Activated T-cell treated with anti-CD3 and anti-CD28 coated beads, Interleukin-2, amount 50 U/mL, for 24 hours (primary cell): ENCODE data around the gene ASCL3.

Source experiments
- DNase-seq: peaks from one replicate; pipeline ENCODE4 v3.0.0-alpha.2; 2020
- H3K27ac Mint-ChIP-seq: 2 replicates; pipeline ENCODE4 v1.8.0; 2020; ENCODE audit warnings: mild to moderate bottlenecking, mixed read lengths
- H3K27me3 Mint-ChIP-seq: 2 replicates; pipeline ENCODE4 v1.8.0; 2020; ENCODE audit warnings: mixed read lengths
- H3K36me3 Mint-ChIP-seq: 2 replicates; pipeline ENCODE4 v1.8.0; 2020; ENCODE audit warnings: low read depth, mixed read lengths
- H3K4me1 Mint-ChIP-seq: 2 replicates; pipeline ENCODE4 v1.8.0; 2020; ENCODE audit warnings: low read depth, mixed read lengths
- H3K4me3 Mint-ChIP-seq: 2 replicates; pipeline ENCODE4 v1.8.0; 2020; ENCODE audit warnings: mild to moderate bottlenecking, moderate library complexity, mixed read lengths
- H3K9me3 Mint-ChIP-seq: 2 replicates; pipeline ENCODE4 v1.8.0; 2020; ENCODE audit warnings: mixed read lengths

The ASCL3 gene

GRCh38 chr11:8932564-8933180, 10.1 kb downstream of the ASCL3 start, which contains the start of gene C11orf16:
TSS of gene C11orf16 (minus strand) at chr11:8932947. CDS start at chr11:8932308, 639 bp downstream.
- Mint-ChIP-seq H3K27ac (no peak within 1 kb of the TSS), H3K36me3 (no peaks in the 10 kb centered on the region), H3K4me1 (peaks cover 16% of the 10 kb centered on the region), H3K9me3 (no peaks in the 10 kb centered on the region), H3K27me3 (no peaks in the 10 kb centered on the region), H3K4me3 (no peak within 1 kb of the TSS)
- DNase-seq: no peak

GRCh38 chr11:8930456-8931175, 12.2 kb downstream of the ASCL3 start:
- no peak overlapping the region for H3K4me3 Mint-ChIP-seq
- DNase-seq: no peak
- peaks cover 3% of the 10 kb centered on the region for H3K36me3 Mint-ChIP-seq
- no peak overlapping the region for H3K27ac Mint-ChIP-seq
- peaks cover 7% of the 10 kb centered on the region for H3K4me1 Mint-ChIP-seq
- H3K9me3 Mint-ChIP-seq: no peaks in the 10 kb centered on the region
- no peaks in the 10 kb centered on the region for H3K27me3 Mint-ChIP-seq

GRCh38 chr11:8928981-8929615, 13.7 kb downstream of the ASCL3 start:
- Mint-ChIP-seq H3K4me3 (no peak overlapping the region), H3K27ac (no peak overlapping the region), H3K4me1 (no peaks in the 10 kb centered on the region), H3K27me3 (no peaks in the 10 kb centered on the region), H3K36me3 (peaks cover 9% of the 10 kb centered on the region), H3K9me3 (no peaks in the 10 kb centered on the region)
- DNase-seq: no peak

GRCh38 chr11:8928205-8928604, 14.6 kb downstream of the ASCL3 start:
- Mint-ChIP-seq H3K36me3 (peaks cover 12% of the 10 kb centered on the region), H3K4me3 (no peak overlapping the region), H3K9me3 (no peaks in the 10 kb centered on the region), H3K27ac (no peak overlapping the region), H3K4me1 (no peaks in the 10 kb centered on the region), H3K27me3 (no peaks in the 10 kb centered on the region)
- DNase-seq: no peak

- no peak overlapping the region for H3K4me3 Mint-ChIP-seq
- no peak for DNase-seq
- H3K36me3 Mint-ChIP-seq: peaks cover 21% of the 10 kb centered on the region
- H3K4me1 Mint-ChIP-seq: no peaks in the 10 kb centered on the region
- H3K9me3 Mint-ChIP-seq: no peaks in the 10 kb centered on the region
- H3K27me3 Mint-ChIP-seq: no peaks in the 10 kb centered on the region
- H3K27ac Mint-ChIP-seq: no peak overlapping the region
These were observed 15.6 kb downstream of the ASCL3 start for GRCh38 chr11:8927233-8927632.

- DNase-seq: no peak
- Mint-ChIP-seq H3K36me3 (peaks cover 31% of the 10 kb centered on the region), H3K4me1 (no peaks in the 10 kb centered on the region), H3K27me3 (no peaks in the 10 kb centered on the region), H3K27ac (no peak overlapping the region), H3K9me3 (no peaks in the 10 kb centered on the region), H3K4me3 (no peak overlapping the region)
These were observed 16.6 kb downstream of the ASCL3 start for GRCh38 chr11:8926236-8926635.

- H3K27me3 Mint-ChIP-seq: no peaks in the 10 kb centered on the region
- H3K36me3 Mint-ChIP-seq: peaks cover 36% of the 10 kb centered on the region
- no peak for DNase-seq
- H3K9me3 Mint-ChIP-seq: no peaks in the 10 kb centered on the region
- no peak overlapping the region for H3K27ac Mint-ChIP-seq
- no peak overlapping the region for H3K4me3 Mint-ChIP-seq
- no peaks in the 10 kb centered on the region for H3K4me1 Mint-ChIP-seq
These were observed 17.1 kb downstream of the ASCL3 start for GRCh38 chr11:8925711-8926110.

- Mint-ChIP-seq H3K27ac (no peak overlapping the region), H3K27me3 (no peaks in the 10 kb centered on the region), H3K4me3 (no peak overlapping the region), H3K9me3 (no peaks in the 10 kb centered on the region), H3K36me3 (peaks cover 66% of the 10 kb centered on the region), H3K4me1 (no peaks in the 10 kb centered on the region)
- DNase-seq: no peak
These were observed 20.1 kb downstream of the ASCL3 start for GRCh38 chr11:8922691-8923090.

- Mint-ChIP-seq H3K27me3 (no peaks in the 10 kb centered on the region), H3K4me3 (no peak overlapping the region), H3K27ac (no peak overlapping the region), H3K36me3 (peaks cover 85% of the 10 kb centered on the region), H3K4me1 (peaks cover 23% of the 10 kb centered on the region), H3K9me3 (no peaks in the 10 kb centered on the region)
- DNase-seq: no peak
These were observed 25.5 kb downstream of the ASCL3 start for GRCh38 chr11:8917157-8917825.

- H3K9me3 Mint-ChIP-seq: no peaks in the 10 kb centered on the region
- H3K4me1 Mint-ChIP-seq: peaks cover 35% of the 10 kb centered on the region
- no peak for DNase-seq
- no peak overlapping the region for H3K4me3 Mint-ChIP-seq
- peak overlapping the region; percentile 83 for H3K27ac Mint-ChIP-seq
- H3K36me3 Mint-ChIP-seq: peaks cover 64% of the 10 kb centered on the region
- H3K27me3 Mint-ChIP-seq: peaks cover 6% of the 10 kb centered on the region
These were observed 28.2 kb downstream of the ASCL3 start for GRCh38 chr11:8914661-8915018.

GRCh38 chr11:8913961-8914660, 28.7 kb downstream of the ASCL3 start:
- H3K4me1 Mint-ChIP-seq: peaks cover 37% of the 10 kb centered on the region
- peaks cover 6% of the 10 kb centered on the region for H3K27me3 Mint-ChIP-seq
- peak overlapping the region; percentile 62 for H3K4me3 Mint-ChIP-seq
- no peaks in the 10 kb centered on the region for H3K9me3 Mint-ChIP-seq
- H3K27ac Mint-ChIP-seq: peak overlapping the region; percentile 83
- peaks cover 59% of the 10 kb centered on the region for H3K36me3 Mint-ChIP-seq
- peak; percentile 59 for DNase-seq

GRCh38 chr11:8911029-8911823, 31.6 kb downstream of the ASCL3 start, which contains the start of gene AKIP1:
TSS of gene AKIP1 (plus strand) at chr11:8911189. CDS start at chr11:8911450, 261 bp downstream.
- H3K27ac Mint-ChIP-seq: peak within 1 kb of the TSS; percentile 94
- H3K27me3 Mint-ChIP-seq: peaks cover 6% of the 10 kb centered on the region
- peaks cover 30% of the 10 kb centered on the region for H3K36me3 Mint-ChIP-seq
- peak within 1 kb of the TSS; percentile 89 for H3K4me3 Mint-ChIP-seq
- no peaks in the 10 kb centered on the region for H3K9me3 Mint-ChIP-seq
- peak; percentile 90 for DNase-seq
- peaks cover 52% of the 10 kb centered on the region for H3K4me1 Mint-ChIP-seq

GRCh38 chr11:8910649-8911026, 32.2 kb downstream of the ASCL3 start:
- no peak for DNase-seq
- H3K4me1 Mint-ChIP-seq: peaks cover 55% of the 10 kb centered on the region
- H3K36me3 Mint-ChIP-seq: peaks cover 27% of the 10 kb centered on the region
- peak overlapping the region; percentile 73 for H3K4me3 Mint-ChIP-seq
- no peaks in the 10 kb centered on the region for H3K9me3 Mint-ChIP-seq
- H3K27me3 Mint-ChIP-seq: peaks cover 6% of the 10 kb centered on the region
- H3K27ac Mint-ChIP-seq: peak overlapping the region; percentile 40
